Prostate gland (tissue), 2 donors: ENCODE measurements around the gene ERCC1. TPM values are rescaled to one million over a fixed set of nuclear protein-coding genes. Genes with fewer than 3 reads are reported as not detected.
A peak's percentile ranks its signal among the peaks of the same experiment; 100 is the strongest.

Source experiments
- DNase-seq: peaks from one replicate; pipeline ENCODE4 v3.0.0-alpha.2; 2019; ENCODE audit warnings: low spot score
- H3K27ac ChIP-seq, 2 donors: fragments of 200-600 bp; sonication (generic); 2 replicates each; pipeline ENCODE4 v1.5.1; 2017 to 2019
- H3K27me3 ChIP-seq: fragments of 200-600 bp; sonication (generic); replicated peaks from 2 replicates; pipeline ENCODE4 v1.5.1; 2019; ENCODE audit not compliant: insufficient read depth
- H3K36me3 ChIP-seq, 2 donors: fragments of 200-600 bp; sonication (generic); 1 replicate in 1 of 2; 2 replicates in 1 of 2; pipeline versions ENCODE4 v1.5.1 to v1.8.1; 2017 to 2019
- H3K4me1 ChIP-seq: fragments of 200-600 bp; sonication (generic); replicated peaks from 2 replicates; pipeline ENCODE4 v1.5.1; 2019
- H3K4me3 ChIP-seq, 2 donors: fragments of 200-600 bp; sonication (generic); 2 replicates each; pipeline ENCODE4 v1.5.1; 2017 to 2019
- H3K9me3 ChIP-seq: fragments of 200-600 bp; sonication (generic); 2 replicates; pipeline ENCODE4 v1.5.1; 2017
- CTCF ChIP-seq, 4 experiments: fragments of 200-600 bp in 2 of 4; fragments of 450-650 bp in 2 of 4; sonication (generic) in 2 of 4; IDR thresholded peaks; 1 replicate in 3 of 4; 2 replicates in 1 of 4; pipeline ENCODE4 v1.5.1; 2016 to 2019; ENCODE audit warnings: antibody characterized with exemption in 4 of 4, mild to moderate bottlenecking in 2 of 4, moderate library complexity in 2 of 4
- POLR2A ChIP-seq: fragments of 450-650 bp; IDR thresholded peaks from one replicate; pipeline ENCODE4 v1.6.1; 2016; ENCODE audit warnings: antibody characterized with exemption, mild to moderate bottlenecking
- POLR2AphosphoS5 ChIP-seq: sonication (generic); formaldehyde crosslinking; IDR thresholded peaks from one replicate; pipeline ENCODE4 v1.6.1; 2017; ENCODE audit warnings: antibody characterized with exemption
- WGBS: methylation state at CpG from one replicate; pipeline ENCODE4 v1.1.5; 2018; 5-methylcytosine and 5-hydroxymethylcytosine counted together
- intact Hi-C: fragments of 100-400 bp; cut with DNase I; formaldehyde crosslinking; loops from one replicate; pipeline ENCODE4 v1.14.2; 2022
- total RNA-seq, 2 donors: library from RNA; depleted of rRNA; stranded (reverse); fragments of >200 nt; gene quantifications; one replicate each; pipeline ENCODE4 v1.1.0, GENCODE V29; 2016

Gene ERCC1
- total RNA-seq, 2 donors from 2014 or later, result 142 to 151 TPM

- Histone ChIP-seq H3K9me3 (no peaks in the 10 kb centered on the region), H3K36me3 (no peaks in the 10 kb centered on the region), H3K27me3 (no peaks in the 10 kb centered on the region), H3K4me3 (no peak overlapping the region), H3K27ac (no peak overlapping the region), H3K4me1 (peaks cover 7% of the 10 kb centered on the region)
- intact Hi-C loops, result no loop called here
- no peak for TF ChIP-seq POLR2A
- TF ChIP-seq CTCF (IDR thresholded peaks at IDR 0.05), result no peak
- no peak for TF ChIP-seq POLR2AphosphoS5
- no peak for DNase-seq
- WGBS, result 94% methylated on average over 2 of the region's 2 CpGs
Measured at GRCh38 chr19:45464274-45464673, 40.6 kb upstream of the ERCC1 start.

- no peaks in the 10 kb centered on the region for H3K27me3 ChIP-seq
- H3K9me3 ChIP-seq, result no peaks in the 10 kb centered on the region
- intact Hi-C loops, result no loop called here
- H3K4me3 ChIP-seq, result no peak overlapping the region
- DNase-seq, result no peak
- no peaks in the 10 kb centered on the region for H3K36me3 ChIP-seq
- 72% methylated on average over 4 of the region's 4 CpGs for WGBS
- no peak overlapping the region for H3K27ac ChIP-seq
- H3K4me1 ChIP-seq, result peaks cover 2% of the 10 kb centered on the region
- TF ChIP-seq POLR2A (no peak), POLR2AphosphoS5 (no peak)
Measured at GRCh38 chr19:45463241-45463640, 39.5 kb upstream of the ERCC1 start.

- no peaks in the 10 kb centered on the region for H3K36me3 ChIP-seq
- no peaks in the 10 kb centered on the region for H3K9me3 ChIP-seq
- no peaks in the 10 kb centered on the region for H3K4me1 ChIP-seq
- no peak overlapping the region for H3K27ac ChIP-seq
- WGBS, result 83% methylated on average over 4 of the region's 4 CpGs
- TF ChIP-seq POLR2A (no peak), CTCF (IDR thresholded peaks at IDR 0.05) (no peak), POLR2AphosphoS5 (no peak)
- DNase-seq, result no peak
- H3K27me3 ChIP-seq, result no peaks in the 10 kb centered on the region
- intact Hi-C loops, result no loop called here
- H3K4me3 ChIP-seq, result no peak overlapping the region
Measured at GRCh38 chr19:45462174-45462573, 38.5 kb upstream of the ERCC1 start.

GRCh38 chr19:45460807-45461347 is 37.2 kb upstream of the ERCC1 start:
- Histone ChIP-seq H3K36me3 (no peaks in the 10 kb centered on the region), H3K4me3 (no peak overlapping the region), H3K4me1 (peaks cover 3% of the 10 kb centered on the region), H3K27me3 (no peaks in the 10 kb centered on the region), H3K9me3 (no peaks in the 10 kb centered on the region), H3K27ac (no peak overlapping the region)
- no peak for DNase-seq
- intact Hi-C loops, result no loop called here
- TF ChIP-seq POLR2AphosphoS5, result no peak
- TF ChIP-seq POLR2A, result no peak
- no peak for TF ChIP-seq CTCF (IDR thresholded peaks at IDR 0.05)
- 52% methylated on average over 8 of the region's 8 CpGs for WGBS

GRCh38 chr19:45457776-45458175 is 34.1 kb upstream of the ERCC1 start:
- no peak for DNase-seq
- no peak overlapping the region for H3K27ac ChIP-seq
- H3K4me3 ChIP-seq, result no peak overlapping the region
- TF ChIP-seq POLR2AphosphoS5, result no peak
- no peak for TF ChIP-seq POLR2A
- peaks cover 10% of the 10 kb centered on the region for H3K4me1 ChIP-seq
- intact Hi-C loops, result no loop called here
- no peaks in the 10 kb centered on the region for H3K36me3 ChIP-seq
- no peaks in the 10 kb centered on the region for H3K27me3 ChIP-seq
- no peaks in the 10 kb centered on the region for H3K9me3 ChIP-seq

GRCh38 chr19:45456500-45456815 is 32.7 kb upstream of the ERCC1 start:
- 83% methylated on average over 2 of the region's 2 CpGs for WGBS
- no peaks in the 10 kb centered on the region for H3K9me3 ChIP-seq
- no peak for TF ChIP-seq POLR2A
- no peak for TF ChIP-seq POLR2AphosphoS5
- TF ChIP-seq CTCF (IDR thresholded peaks at IDR 0.05), result no peak
- peaks cover 10% of the 10 kb centered on the region for H3K4me1 ChIP-seq
- no peaks in the 10 kb centered on the region for H3K36me3 ChIP-seq
- no peak for DNase-seq
- intact Hi-C loops, result no loop called here
- H3K27ac ChIP-seq, result peak overlapping the region in 1 of 2 donors; percentile 86
- H3K27me3 ChIP-seq, result no peaks in the 10 kb centered on the region
- no peak overlapping the region for H3K4me3 ChIP-seq
